Measurements from ENCODE around the gene FILIP1.

- TF ChIP-seq CTCF (IDR thresholded peaks at IDR 0.05) (no peak), POLR2A (IDR thresholded peaks at IDR 0.05) (no peak)
Measured at GRCh38 chr6:75368864-75369402, 124.7 kb downstream of the FILIP1 start.
